IPS-18c (cell line): ENCODE results near the gene TMEM87A.

Source experiments
- H3K4me3 ChIP-seq: 2 replicates; pipeline ENCODE4 v1.7.0; 2013; ENCODE audit warnings: low read depth, mild to moderate bottlenecking, low read length, moderate library complexity; ENCODE audit not compliant: insufficient read depth
- H3K9me3 ChIP-seq: one replicate; pipeline ENCODE4 v1.6.1; 2013; ENCODE audit warnings: mild to moderate bottlenecking, low read length, moderate library complexity; ENCODE audit not compliant: control insufficient read depth, insufficient read depth

The TMEM87A gene

DNA sequence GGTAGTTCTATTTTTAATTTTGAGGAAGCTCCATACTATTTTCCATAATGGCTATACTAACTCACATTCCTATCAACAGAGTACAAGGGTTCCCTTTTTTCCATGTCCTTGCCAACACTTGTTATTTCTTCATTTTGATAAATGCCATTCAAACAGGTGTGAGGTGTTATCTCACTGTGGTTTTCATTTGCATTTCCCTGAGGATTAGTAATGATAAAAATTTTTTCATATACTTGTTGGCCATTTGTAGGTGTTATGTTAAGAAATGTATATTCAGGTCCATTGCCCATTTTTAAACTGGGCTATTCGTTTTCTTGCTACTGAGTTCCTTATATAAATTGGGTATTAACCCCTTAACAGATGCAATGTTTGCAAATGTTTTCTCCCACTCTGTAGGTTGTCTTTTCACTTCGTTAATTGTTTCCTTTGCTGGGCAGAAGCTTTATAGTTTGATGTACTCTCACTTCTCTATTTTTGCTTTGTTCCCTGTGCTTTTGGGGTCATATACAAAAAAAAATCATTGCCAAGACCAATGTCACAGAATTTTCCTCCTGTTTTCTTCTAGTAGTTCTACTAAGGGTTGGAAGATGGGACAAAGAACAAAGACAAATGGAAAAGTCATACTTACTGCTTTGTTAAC, 54.2 kb downstream of the TMEM87A start:
- Histone ChIP-seq H3K9me3 (no peaks in the 10 kb centered on the region), H3K4me3 (no peak overlapping the region)

DNA sequence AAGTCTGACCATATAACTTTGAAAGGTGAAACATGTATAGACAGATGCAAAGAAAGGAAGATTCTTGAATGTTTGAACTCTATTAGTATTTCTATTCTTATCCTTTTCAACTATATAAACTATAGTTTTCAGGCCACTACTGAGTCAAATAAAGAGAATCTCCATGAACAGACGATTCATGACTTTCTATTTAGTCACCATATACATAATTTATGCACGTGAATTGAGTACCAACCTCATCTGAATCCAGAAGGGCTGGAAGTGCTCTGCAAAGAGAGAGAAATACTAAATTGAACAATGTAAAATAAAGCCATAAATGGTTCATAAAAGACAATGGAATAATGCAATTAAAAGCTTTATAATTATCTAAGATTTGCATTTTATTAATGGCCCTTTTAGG, 55.7 kb downstream of the TMEM87A start:
- Histone ChIP-seq H3K4me3 (no peak overlapping the region), H3K9me3 (no peaks in the 10 kb centered on the region)

DNA sequence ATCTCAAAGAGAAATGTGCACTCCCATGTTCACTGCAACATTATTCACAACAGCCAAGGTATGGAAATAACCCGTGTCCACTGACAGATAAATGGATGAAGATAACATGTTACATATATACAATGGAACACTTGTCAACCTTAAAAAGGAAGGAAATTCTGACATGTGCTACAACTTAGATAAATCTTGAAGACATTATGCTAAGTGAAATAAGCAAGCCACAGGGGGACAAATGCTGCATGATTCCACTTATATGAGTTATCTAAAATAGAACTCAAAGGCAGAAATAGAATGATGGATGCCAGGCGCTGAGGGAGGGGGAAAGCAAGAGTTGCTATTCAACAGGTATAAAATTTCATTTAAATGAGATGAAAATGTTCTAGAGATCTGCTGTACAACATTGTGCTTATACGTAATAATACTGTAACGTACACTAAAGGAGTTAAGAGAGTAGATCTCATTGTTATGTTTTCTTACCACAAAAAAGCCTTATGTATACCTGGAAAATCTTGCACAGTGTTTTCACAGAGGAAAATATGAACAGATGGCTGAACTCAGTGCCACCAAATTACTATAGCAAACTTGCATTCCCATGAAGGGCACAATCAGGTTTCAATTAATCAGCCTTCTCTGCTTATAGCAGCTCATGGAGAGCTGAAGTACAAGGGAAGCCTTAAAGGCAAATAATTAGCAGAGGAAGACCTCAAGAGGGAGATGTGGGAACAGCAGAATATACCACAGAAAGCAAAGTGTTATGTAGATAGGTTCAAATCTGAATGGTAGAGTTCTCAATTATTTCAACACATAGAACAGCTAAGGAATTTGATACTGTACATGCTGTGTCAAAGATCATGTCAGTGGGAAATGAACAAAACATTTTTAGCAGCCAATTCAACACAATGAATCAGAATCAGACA, 57.1 kb downstream of the TMEM87A start:
- Histone ChIP-seq H3K4me3 (no peak overlapping the region), H3K9me3 (no peaks in the 10 kb centered on the region)

DNA sequence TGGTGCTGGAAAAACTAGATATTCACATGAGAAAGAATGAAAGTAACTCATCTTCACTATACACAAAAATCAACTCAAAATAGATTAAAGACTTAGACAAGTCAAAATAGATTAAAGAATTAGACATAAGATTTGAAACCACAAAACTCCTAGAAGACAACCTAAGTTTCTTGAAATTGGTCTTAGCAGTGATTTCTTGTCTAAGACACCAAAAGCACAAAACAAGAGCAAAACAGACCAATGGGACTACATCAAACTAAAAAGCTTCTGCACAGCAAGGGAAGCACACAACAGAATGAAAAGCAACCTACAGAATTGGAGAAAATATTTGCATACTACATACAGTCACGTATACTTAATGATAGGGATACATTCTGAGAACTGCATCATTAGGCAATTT, 58.6 kb downstream of the TMEM87A start:
- no peak overlapping the region for H3K4me3 ChIP-seq
- H3K9me3 ChIP-seq = no peaks in the 10 kb centered on the region

DNA sequence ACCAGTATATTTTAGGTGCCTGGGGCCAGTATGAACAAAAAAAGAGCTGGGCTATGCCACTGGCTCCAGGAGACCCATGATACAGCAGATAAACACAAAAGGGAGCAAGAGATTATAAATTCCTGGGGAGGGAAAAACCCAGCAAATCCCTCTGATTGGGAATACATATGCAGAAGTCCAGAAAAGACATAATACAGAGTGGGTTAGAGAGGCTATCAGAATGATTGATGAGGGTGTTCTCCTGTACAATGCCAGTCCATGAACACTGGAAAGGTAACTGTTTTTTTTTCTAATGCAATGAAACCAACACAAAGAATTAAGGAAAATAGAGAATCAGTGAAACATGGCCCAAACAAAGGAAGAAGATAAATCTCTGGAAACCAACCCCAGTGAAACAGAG, 59.7 kb downstream of the TMEM87A start:
- H3K4me3 ChIP-seq = no peak overlapping the region
- H3K9me3 ChIP-seq = no peaks in the 10 kb centered on the region

DNA sequence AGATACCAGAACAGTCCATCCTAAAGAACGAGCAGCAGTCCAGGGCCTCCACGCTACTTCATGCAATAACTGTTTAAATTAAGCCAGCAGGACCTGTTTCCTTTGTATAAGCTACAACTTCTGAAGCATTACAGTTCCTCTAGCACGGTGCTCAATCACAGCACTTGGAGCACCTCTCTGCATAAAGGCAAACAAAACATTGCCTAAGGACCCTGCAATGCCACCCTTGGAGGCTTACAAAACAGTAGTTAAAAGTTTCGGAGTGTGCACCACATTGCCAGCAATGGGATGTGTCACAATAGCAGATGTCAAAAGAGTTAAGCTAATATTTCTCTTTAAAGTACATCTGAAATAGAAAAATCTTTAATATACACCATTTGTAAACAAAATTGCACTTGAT, 62.5 kb downstream of the TMEM87A start:
- no peak overlapping the region for H3K4me3 ChIP-seq
- no peaks in the 10 kb centered on the region for H3K9me3 ChIP-seq

DNA sequence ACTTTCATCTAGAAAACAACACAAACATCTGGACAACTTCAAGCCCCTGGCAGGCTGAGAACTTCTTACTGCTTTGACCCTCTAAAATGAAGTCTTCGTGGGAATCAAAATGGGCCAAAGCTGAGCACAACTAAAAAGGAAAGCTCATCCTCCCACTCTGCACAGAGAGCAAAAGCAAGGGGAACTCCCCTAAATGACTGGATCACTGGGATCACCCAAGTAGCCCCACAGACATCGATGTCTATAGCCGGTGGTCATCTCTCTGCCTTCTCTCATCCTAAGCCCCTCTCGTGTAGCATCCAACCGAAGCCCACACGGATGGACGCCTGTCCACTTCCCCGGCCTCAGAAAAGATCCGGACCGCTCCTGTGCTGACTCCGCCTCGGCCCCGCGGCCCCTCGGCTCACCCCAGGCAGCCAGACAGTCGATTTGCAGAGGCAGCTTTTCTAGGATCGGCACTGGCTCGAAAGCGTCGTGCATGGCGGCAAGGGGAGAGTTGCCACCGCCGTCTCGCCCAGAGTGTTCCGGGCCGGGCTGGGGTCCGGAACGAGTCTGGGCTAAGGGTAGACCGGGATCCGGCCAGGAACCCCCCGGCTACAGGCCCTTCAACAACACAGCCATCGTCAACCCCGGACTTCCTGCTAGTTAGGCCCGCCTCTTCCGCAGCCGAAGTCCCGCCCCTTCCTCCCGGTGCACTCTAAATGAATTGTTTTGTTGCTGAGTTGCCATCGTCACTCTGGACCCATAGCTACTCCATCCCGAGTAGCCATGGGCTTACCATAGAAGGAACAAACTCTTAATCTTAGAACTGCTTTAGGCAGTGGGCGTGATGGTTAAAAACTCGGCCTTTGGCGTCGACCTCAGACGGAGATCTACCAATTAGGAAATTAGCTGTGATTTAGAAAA, 65.3 kb downstream of the TMEM87A start, which contains the start of gene VPS39:
TSS of gene VPS39 (minus strand) at position 631 of the 906 bp plus-strand sequence. CDS start at position 480, 151 bp downstream.
- Histone ChIP-seq H3K4me3 (peak within 1 kb of the TSS; percentile 99), H3K9me3 (no peaks in the 10 kb centered on the region)

DNA sequence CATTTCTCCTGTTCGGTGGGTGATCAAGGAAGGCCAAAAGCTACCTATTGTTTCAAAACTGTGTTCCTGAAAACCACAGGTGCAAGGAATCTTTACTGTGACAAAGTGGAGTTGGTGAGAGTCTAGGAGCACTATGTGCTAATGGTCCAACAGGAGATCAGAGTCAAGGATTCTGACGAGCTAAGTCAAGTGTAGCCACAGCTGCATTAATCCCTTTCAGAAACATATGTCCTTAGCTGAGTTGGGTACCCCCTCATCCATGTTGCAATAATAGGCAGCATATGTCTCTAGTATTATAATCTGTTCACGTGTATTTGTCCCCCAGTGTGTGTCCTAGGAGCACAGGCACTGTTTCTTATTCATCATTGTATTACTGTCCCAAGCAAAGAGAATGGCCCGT, 66.8 kb downstream of the TMEM87A start:
- Histone ChIP-seq H3K9me3 (no peaks in the 10 kb centered on the region), H3K4me3 (no peak overlapping the region)

DNA sequence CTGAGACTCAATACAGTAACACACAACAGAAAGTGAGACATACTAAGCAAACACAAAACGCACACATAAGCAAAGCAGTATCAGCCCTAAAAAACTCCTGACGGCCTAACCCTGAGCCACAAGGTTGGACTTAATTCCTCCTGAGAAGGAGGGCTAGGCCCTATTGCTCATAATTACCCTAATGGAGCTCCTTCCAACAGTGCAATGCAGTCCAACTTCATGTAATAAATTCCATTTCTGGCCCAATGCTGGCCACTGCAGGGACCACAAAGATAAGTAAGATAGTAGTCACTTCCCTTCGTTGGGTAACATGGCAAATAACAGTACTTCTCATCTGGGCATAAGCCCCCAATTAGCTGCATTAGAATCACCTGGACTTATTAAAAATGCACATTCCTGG, 69.3 kb downstream of the TMEM87A start:
- H3K4me3 ChIP-seq = no peak overlapping the region
- no peaks in the 10 kb centered on the region for H3K9me3 ChIP-seq

DNA sequence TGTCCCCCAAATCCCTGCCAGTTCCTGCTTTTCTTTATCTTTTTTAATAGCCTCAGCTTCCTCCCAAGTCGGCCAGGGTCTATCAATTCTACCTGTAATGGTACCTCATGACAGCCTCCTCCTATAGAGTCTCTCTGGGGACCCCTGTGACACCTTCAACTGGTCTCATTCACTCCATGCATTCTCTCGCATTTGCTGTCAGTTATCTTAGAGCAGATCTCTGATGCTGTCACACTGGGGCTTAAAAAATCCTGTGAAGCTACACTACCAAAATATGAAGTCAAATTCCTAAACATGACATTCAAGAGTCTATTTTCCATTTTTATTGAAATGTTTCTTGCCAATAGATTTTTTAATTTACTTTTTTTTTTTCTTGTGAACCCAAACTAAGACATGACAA, 70.6 kb downstream of the TMEM87A start:
- Histone ChIP-seq H3K4me3 (no peak overlapping the region), H3K9me3 (no peaks in the 10 kb centered on the region)

DNA sequence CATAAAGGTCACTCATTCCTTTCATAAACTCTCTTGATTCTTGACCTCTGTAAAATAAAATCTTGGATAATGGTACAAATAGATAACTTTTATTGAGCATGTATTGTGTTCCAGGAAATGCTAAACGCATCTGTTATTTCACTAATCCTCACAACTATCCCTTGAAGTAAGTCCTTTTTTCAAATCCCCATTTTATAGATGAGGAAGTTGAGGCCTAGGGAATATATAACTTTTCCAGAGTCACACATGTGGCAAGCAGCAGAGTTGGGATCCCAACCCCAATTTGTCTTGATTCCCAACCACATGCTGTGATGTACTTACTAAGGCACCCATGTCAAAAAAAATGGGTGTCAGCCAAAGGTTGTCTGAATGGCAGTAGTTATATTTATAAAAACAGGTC, 71.4 kb downstream of the TMEM87A start:
- no peak overlapping the region for H3K4me3 ChIP-seq
- H3K9me3 ChIP-seq = no peaks in the 10 kb centered on the region

DNA sequence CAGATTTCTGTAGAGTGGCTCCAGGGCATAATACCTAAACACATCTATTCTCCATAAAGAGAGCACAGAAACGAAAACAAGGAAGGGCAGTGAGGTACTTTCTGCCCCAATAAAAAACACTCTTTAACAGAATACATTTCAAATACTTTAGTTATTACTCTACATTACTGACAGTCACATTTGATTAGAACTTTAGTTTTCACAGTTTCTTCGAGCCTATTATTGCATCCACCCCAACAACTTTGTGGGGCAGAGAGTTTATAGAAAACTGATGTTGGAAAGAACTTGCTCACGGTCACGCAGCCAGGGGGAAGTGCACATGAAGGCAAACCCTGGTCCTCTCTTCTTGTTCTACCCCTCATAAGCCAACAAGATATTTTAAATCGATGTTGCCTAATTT, 74.1 kb downstream of the TMEM87A start:
- no peaks in the 10 kb centered on the region for H3K9me3 ChIP-seq

DNA sequence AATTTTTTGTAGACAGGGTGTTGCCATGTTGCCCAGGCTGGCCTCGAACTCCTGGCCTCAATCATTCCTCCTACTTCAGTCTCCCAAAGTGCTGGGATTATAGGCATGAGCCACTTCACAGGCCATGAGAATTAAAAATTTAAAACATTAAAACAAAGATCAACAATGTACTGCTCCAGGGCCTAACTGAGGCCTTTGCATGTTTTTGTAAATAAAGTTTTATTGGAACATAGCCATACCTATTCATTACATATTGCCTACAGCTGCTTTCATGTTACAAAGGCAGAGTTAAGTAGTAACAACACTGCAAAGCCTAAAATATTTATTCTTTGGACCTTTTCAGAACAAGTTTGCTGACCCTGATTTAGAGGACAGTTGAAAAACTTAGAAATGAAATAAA, 74.7 kb downstream of the TMEM87A start:
- H3K9me3 ChIP-seq = no peaks in the 10 kb centered on the region
- no peak overlapping the region for H3K4me3 ChIP-seq

More for the DNA sequence above, 74.1 kb downstream of the TMEM87A start:
- H3K4me3 ChIP-seq = no peak overlapping the region

DNA sequence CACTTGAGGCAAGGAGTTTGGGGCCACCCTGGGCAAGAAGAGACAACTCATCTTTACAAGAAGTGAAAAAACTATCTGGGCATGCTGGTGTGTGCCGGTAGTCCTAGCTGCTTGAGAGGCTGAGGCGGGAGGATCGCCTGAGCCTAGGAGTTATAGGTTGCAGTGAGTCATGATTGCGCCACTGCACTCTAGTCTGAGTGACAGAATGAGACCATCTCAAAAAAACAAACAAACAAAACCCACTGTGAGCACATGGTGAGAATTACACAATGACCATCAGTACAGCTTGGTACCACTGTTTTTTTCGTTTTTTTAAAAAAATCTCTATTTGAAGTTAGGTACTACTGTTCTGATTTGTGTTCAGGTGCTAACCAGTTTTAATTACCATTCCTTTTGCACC, 78.7 kb downstream of the TMEM87A start:
- Histone ChIP-seq H3K4me3 (no peak overlapping the region), H3K9me3 (no peaks in the 10 kb centered on the region)

DNA sequence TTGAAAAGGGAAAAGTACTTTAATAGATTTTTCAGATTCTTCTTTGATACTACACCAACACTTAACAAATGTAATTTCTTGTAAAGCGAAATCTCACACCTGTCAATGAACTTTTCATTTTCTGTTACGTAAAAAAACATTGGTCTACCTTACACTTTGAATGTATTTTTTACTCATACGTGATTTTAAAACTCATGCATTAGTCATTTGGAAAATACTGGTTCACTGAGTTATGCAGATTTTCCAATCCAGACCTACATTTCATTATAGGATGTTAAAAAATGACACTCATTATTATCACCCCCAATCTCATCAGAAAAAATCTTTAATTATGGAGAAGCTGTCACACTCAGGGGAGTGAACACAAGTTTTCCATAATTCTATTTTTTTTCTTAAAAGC, 79.8 kb downstream of the TMEM87A start:
- no peak overlapping the region for H3K4me3 ChIP-seq
- no peaks in the 10 kb centered on the region for H3K9me3 ChIP-seq

DNA sequence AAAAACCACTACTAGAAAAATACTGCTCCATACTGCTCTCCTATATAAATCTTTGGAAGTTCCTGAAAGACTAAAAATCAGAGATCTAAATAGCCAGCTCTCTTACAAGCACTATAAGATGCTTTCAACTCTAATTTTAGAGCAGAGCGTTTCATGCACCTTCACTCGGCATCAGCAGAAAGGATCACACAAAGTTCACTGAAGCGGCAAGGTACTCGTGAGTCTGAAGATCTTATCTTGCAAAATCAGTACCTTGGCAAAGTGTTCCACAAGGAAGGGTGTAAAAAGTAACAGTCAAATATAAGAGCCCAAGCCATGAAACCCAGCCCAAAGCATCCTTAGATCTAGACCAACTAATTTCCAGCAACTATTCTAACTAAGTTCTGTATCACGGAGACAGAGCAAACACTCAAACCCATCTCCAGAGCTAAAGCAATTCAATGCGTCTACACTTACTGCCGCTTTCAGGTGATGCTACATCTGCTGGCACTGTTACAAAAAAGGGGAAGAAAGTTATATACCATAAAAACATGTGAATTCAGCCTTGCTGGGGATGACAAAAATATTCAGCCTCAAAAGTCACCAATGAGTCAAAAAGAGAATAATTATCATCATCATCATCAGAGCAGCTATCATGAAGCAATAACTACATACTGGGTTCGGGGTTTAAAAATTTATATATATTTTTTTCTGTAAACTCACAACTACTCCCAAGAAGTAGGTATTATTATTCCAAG, 81.5 kb downstream of the TMEM87A start:
- H3K4me3 ChIP-seq = no peak overlapping the region

DNA sequence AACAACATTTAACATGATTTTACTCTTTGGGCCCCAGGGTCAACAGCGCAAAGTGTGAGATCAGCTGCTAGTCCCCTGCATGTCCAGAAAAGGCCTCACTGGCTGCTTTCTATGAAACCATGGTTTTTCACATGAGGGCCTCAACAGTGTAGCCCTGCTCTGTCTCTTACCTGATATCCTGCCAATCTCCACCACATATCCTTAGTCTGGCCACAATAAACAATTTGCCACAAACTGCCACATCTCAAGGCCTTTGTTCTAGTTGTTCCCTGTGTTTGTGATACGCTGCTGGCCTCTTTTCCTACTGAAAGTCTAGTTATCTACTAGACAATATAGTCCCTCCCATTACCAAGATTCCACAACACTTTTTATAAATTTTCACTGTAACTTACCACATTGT, 82.9 kb downstream of the TMEM87A start:
- Histone ChIP-seq H3K4me3 (no peak overlapping the region), H3K9me3 (no peaks in the 10 kb centered on the region)

More for the DNA sequence above, 81.5 kb downstream of the TMEM87A start:
- no peaks in the 10 kb centered on the region for H3K9me3 ChIP-seq
